HepG2 (cell line): ENCODE data around the gene ABCC3. TPM values are rescaled to one million over a fixed set of nuclear protein-coding genes. Genes with fewer than 3 reads are reported as not detected.
A peak's percentile ranks its signal among the peaks of the same experiment; 100 is the strongest.

Experiments used
- BHLHE40 ChIP-seq: IDR thresholded peaks from 2 replicates; pipeline ENCODE4 v1.6.1; 2011; ENCODE audit warnings: low read length, improper control_type of control experiment
- CCAR2 ChIP-seq: fragments of 200-400 bp; formaldehyde crosslinking; optimal IDR thresholded peaks from 2 replicates; pipeline ENCODE3; 2018; ENCODE audit warnings: low read depth, mild to moderate bottlenecking, low read length, moderate library complexity
- CEBPG ChIP-seq: IDR thresholded peaks from 2 replicates; pipeline ENCODE4 v1.6.1; 2016
- FOXO1 ChIP-seq: sonication (generic); formaldehyde crosslinking; IDR thresholded peaks from 2 replicates; pipeline ENCODE4 v1.4.0; 2020; ENCODE audit warnings: missing genetic modification reagents
- HMG20A ChIP-seq: IDR thresholded peaks from 2 replicates; pipeline ENCODE4 v1.6.1; 2016; ENCODE audit warnings: borderline replicate concordance
- HNRNPL ChIP-seq: fragments of 200-400 bp; formaldehyde crosslinking; IDR thresholded peaks from 2 replicates; pipeline ENCODE4 v1.6.1; 2017; ENCODE audit warnings: mild to moderate bottlenecking, low read depth, low read length
- KLF11 ChIP-seq: IDR thresholded peaks from 2 replicates; pipeline ENCODE4 v1.6.1; 2016; ENCODE audit warnings: missing compliant biosample characterization
- LCORL ChIP-seq, 2 experiments: fragments of 450-650 bp in 1 of 2; sonication (generic) in 1 of 2; formaldehyde crosslinking in 1 of 2; IDR thresholded peaks; 2 replicates each; pipeline versions ENCODE4 v1.5.0 to v1.6.1; 2017 to 2020; ENCODE audit warnings: antibody characterized with exemption in 1 of 2, missing genetic modification reagents in 1 of 2
- MIER2 ChIP-seq: IDR thresholded peaks from 2 replicates; pipeline ENCODE4 v1.6.1; 2016; ENCODE audit warnings: missing biosample characterization, missing genetic modification reagents
- NR2F2 ChIP-seq: IDR thresholded peaks from 2 replicates; pipeline ENCODE4 v1.6.1; 2012; ENCODE audit warnings: low read depth, inconsistent platforms, borderline replicate concordance
- RFX1 ChIP-seq: fragments of 450-650 bp; IDR thresholded peaks from 2 replicates; pipeline ENCODE4 v1.6.1; 2017
- RXRB ChIP-seq: IDR thresholded peaks from 2 replicates; pipeline ENCODE4 v1.6.1; 2016; ENCODE audit warnings: borderline replicate concordance, missing genetic modification reagents, missing compliant biosample characterization
- SIN3B ChIP-seq: fragments of 150-350 bp; IDR thresholded peaks from 2 replicates; pipeline ENCODE4 v1.6.1; 2014; ENCODE audit warnings: low read length
- TRIM24 ChIP-seq: sonication (generic); formaldehyde crosslinking; IDR thresholded peaks from 2 replicates; pipeline ENCODE4 v1.8.0; 2022; ENCODE audit warnings: mild to moderate bottlenecking, missing genetic modification reagents
- ZFP36L2 ChIP-seq: sonication (generic); formaldehyde crosslinking; IDR thresholded peaks from 2 replicates; pipeline ENCODE4 v1.4.0; 2020; ENCODE audit warnings: missing genetic modification reagents
- ZFY ChIP-seq: sonication (generic); formaldehyde crosslinking; IDR thresholded peaks from 2 replicates; pipeline ENCODE4 v1.4.0; 2020; ENCODE audit warnings: missing genetic modification reagents
- ZFYVE20 ChIP-seq: sonication (generic); formaldehyde crosslinking; IDR thresholded peaks from 2 replicates; pipeline ENCODE4 v1.8.0; 2023; ENCODE audit warnings: low read depth, mild to moderate bottlenecking, moderate library complexity, missing genetic modification reagents, borderline replicate concordance
- ZNF101 ChIP-seq: sonication (generic); formaldehyde crosslinking; IDR thresholded peaks from 2 replicates; pipeline ENCODE4 v1.4.0; 2020; ENCODE audit warnings: mild to moderate bottlenecking, low read depth, missing genetic modification reagents, borderline replicate concordance
- ZNF432 ChIP-seq: sonication (generic); formaldehyde crosslinking; IDR thresholded peaks from 2 replicates; pipeline ENCODE4 v1.5.0; 2020; ENCODE audit warnings: missing genetic modification reagents, mild to moderate bottlenecking, borderline replicate concordance
- ZNF563 ChIP-seq: sonication (generic); formaldehyde crosslinking; IDR thresholded peaks from 2 replicates; pipeline ENCODE4 v1.8.0; 2022; ENCODE audit warnings: mild to moderate bottlenecking, moderate library complexity, missing genetic modification reagents
- ZNF746 ChIP-seq: sonication (generic); formaldehyde crosslinking; IDR thresholded peaks from 2 replicates; pipeline ENCODE4 v1.8.0; 2022; ENCODE audit warnings: mild to moderate bottlenecking, missing genetic modification reagents
- ZNF782 ChIP-seq: sonication (generic); formaldehyde crosslinking; IDR thresholded peaks from 2 replicates; pipeline ENCODE4 v1.4.0; 2020; ENCODE audit warnings: missing genetic modification reagents, mild to moderate bottlenecking, borderline replicate concordance
- polyA plus RNA-seq, 8 experiments: library from polyadenylated mRNA; depleted of rRNA in 3 of 8; stranded (reverse) in 7 of 8; unstranded in 1 of 8; fragments of >200 nt; fragmentation: Illumina TruSeq in 4 of 8; extraction: Trizol in 4 of 8; gene quantifications; 2 replicates each; pipeline versions ENCODE4 v1.2.1 to v1.2.3, GENCODE V29; 2011 to 2016; ENCODE audit warnings: low read depth in 4 of 8, missing spikeins in 1 of 8, mixed read lengths in 1 of 8; ENCODE audit not compliant: insufficient read depth in 1 of 8
- total RNA-seq, 5 experiments: library from RNA; depleted of rRNA; stranded (reverse); fragments of >200 nt; fragmentation: Illumina TruSeq; extraction: Trizol; gene quantifications; 2 replicates each; pipeline ENCODE4 v1.2.3, GENCODE V29; 2016; ENCODE audit warnings: low read depth in 1 of 5
- TF ChIP-seq, protein P1 (sequence below): IDR thresholded peaks from 2 replicates; pipeline ENCODE4 v1.6.1; 2016
- TF ChIP-seq, protein P2 (sequence below): sonication (generic); formaldehyde crosslinking; IDR thresholded peaks from 2 replicates; pipeline ENCODE4 v1.8.0; 2022; ENCODE audit warnings: mild to moderate bottlenecking, missing genetic modification reagents, moderate library complexity
- TF ChIP-seq, protein P3 (sequence below): IDR thresholded peaks from 2 replicates; pipeline ENCODE4 v1.6.1; 2012; ENCODE audit warnings: low read length, improper control_type of control experiment
- TF ChIP-seq, protein P4 (sequence below): sonication (generic); formaldehyde crosslinking; IDR thresholded peaks from 2 replicates; pipeline ENCODE4 v1.8.0; 2022; ENCODE audit warnings: mild to moderate bottlenecking, missing genetic modification reagents

Gene ABCC3
- total and polyA plus RNA-seq, 2 of the 13 experiments (the other 11 are each of a cell fraction or from before 2014, with no cell fraction given) = 25.2 to 50.7 TPM

DNA sequence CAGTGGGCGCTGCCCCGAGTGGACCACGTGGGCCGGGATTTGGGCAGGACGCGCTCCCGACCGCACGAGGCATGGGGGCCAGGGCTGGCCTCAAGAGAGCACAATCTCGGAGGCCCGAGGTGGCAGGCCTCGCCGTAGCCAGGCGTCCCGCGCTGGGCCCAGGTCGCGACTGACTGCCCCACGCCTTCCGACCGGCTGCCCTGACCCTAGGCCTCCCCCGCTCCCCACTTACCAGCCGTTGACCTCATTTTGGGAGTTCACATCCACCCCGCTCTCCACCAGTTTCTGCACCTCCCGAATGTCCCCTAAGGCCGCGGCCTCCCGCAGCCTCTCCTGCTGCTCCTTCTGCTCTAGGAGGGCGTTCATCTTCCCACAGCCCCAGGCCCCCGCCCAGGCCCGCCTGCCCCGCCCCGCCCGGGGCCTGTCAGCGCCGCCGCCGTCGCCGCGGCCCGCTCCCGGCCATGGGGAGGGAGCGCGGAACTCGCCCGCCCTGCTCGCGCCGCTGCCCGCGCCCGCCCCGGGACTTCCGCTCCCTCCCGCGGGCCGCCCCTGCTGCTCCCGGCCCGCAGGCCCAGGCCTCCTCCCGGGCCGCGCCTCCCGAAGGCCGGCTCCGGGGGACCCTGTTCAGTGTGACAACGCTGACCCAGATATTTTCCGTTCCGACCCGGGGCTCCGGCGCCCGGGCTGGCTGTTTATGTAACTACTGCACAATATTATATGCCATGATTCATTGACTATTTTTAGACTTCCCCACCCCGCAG is 72.8 kb downstream of the ABCC3 start, which contains the start of gene ANKRD40 (continued):
- TF ChIP-seq RXRB (CRISPR knock-in tag) = peak; percentile 80
- no peak for TF ChIP-seq ZNF432 (CRISPR knock-in tag)
- TF ChIP-seq MIER2 = peak; percentile 80; the same call in 1 of the 2 replicates
- peak; percentile 70 for TF ChIP-seq LCORL (IDR thresholded peaks at IDR 0.05)
- TF ChIP-seq LCORL (CRISPR knock-in tag; IDR thresholded peaks at IDR 0.05) = peak; percentile 58
- TF ChIP-seq, protein P1, sequence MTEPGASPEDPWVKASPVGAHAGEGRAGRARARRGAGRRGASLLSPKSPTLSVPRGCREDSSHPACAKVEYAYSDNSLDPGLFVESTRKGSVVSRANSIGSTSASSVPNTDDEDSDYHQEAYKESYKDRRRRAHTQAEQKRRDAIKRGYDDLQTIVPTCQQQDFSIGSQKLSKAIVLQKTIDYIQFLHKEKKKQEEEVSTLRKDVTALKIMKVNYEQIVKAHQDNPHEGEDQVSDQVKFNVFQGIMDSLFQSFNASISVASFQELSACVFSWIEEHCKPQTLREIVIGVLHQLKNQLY (CRISPR knock-in tag) = peak; percentile 73; the same call in 1 of the 2 replicates
- TF ChIP-seq RFX1 = no peak
- TF ChIP-seq ZNF782 (CRISPR knock-in tag) = peak; percentile 48
- no peak; the same call in 1 of the 2 replicates for TF ChIP-seq ZNF101 (CRISPR knock-in tag)
- peak; percentile 77 for TF ChIP-seq FOXO1 (CRISPR knock-in tag)
- peak; percentile 95 for TF ChIP-seq CCAR2
- TF ChIP-seq ZFP36L2 (CRISPR knock-in tag) = peak; percentile 91; the same call in 1 of the 2 replicates
- TF ChIP-seq ZNF563 = peak; percentile 87
- TF ChIP-seq, protein P2, sequence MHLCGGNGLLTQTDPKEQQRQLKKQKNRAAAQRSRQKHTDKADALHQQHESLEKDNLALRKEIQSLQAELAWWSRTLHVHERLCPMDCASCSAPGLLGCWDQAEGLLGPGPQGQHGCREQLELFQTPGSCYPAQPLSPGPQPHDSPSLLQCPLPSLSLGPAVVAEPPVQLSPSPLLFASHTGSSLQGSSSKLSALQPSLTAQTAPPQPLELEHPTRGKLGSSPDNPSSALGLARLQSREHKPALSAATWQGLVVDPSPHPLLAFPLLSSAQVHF = no peak
- no peak; the same call in 1 of the 2 replicates for TF ChIP-seq HMG20A (CRISPR knock-in tag)
- TF ChIP-seq, protein P3, sequence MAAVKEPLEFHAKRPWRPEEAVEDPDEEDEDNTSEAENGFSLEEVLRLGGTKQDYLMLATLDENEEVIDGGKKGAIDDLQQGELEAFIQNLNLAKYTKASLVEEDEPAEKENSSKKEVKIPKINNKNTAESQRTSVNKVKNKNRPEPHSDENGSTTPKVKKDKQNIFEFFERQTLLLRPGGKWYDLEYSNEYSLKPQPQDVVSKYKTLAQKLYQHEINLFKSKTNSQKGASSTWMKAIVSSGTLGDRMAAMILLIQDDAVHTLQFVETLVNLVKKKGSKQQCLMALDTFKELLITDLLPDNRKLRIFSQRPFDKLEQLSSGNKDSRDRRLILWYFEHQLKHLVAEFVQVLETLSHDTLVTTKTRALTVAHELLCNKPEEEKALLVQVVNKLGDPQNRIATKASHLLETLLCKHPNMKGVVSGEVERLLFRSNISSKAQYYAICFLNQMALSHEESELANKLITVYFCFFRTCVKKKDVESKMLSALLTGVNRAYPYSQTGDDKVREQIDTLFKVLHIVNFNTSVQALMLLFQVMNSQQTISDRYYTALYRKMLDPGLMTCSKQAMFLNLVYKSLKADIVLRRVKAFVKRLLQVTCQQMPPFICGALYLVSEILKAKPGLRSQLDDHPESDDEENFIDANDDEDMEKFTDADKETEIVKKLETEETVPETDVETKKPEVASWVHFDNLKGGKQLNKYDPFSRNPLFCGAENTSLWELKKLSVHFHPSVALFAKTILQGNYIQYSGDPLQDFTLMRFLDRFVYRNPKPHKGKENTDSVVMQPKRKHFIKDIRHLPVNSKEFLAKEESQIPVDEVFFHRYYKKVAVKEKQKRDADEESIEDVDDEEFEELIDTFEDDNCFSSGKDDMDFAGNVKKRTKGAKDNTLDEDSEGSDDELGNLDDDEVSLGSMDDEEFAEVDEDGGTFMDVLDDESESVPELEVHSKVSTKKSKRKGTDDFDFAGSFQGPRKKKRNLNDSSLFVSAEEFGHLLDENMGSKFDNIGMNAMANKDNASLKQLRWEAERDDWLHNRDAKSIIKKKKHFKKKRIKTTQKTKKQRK = no peak
- TF ChIP-seq ZNF746 = peak; percentile 66; the same call in 1 of the 2 replicates
- TF ChIP-seq BHLHE40 = peak; percentile 32; the same call in 1 of the 2 replicates
- peak; percentile 69; the same call in 1 of the 2 replicates for TF ChIP-seq HNRNPL
- peak; percentile 88 for TF ChIP-seq ZFYVE20 (CRISPR knock-in tag)
- TF ChIP-seq, protein P4, sequence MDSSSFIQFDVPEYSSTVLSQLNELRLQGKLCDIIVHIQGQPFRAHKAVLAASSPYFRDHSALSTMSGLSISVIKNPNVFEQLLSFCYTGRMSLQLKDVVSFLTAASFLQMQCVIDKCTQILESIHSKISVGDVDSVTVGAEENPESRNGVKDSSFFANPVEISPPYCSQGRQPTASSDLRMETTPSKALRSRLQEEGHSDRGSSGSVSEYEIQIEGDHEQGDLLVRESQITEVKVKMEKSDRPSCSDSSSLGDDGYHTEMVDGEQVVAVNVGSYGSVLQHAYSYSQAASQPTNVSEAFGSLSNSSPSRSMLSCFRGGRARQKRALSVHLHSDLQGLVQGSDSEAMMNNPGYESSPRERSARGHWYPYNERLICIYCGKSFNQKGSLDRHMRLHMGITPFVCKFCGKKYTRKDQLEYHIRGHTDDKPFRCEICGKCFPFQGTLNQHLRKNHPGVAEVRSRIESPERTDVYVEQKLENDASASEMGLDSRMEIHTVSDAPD (CRISPR knock-in tag) = 0 out of 2 replicates have a peak, but pooled peaks have one; percentile 14
- no peak for TF ChIP-seq TRIM24 (CRISPR knock-in tag)
- peak; percentile 65; the same call in 1 of the 2 replicates for TF ChIP-seq CEBPG (CRISPR knock-in tag)
- peak; percentile 75 for TF ChIP-seq KLF11 (CRISPR knock-in tag)
- TF ChIP-seq NR2F2 = peak; percentile 63; the same call in 1 of the 2 replicates
- peak; percentile 99 for TF ChIP-seq ZFY (CRISPR knock-in tag)
- peak; percentile 79; the same call in 1 of the 2 replicates for TF ChIP-seq SIN3B
